ENCODE results near the gene PTPRN2. TPM values are rescaled to one million over a fixed set of nuclear protein-coding genes. Genes with fewer than 3 reads are reported as not detected.
"Not testable (repeated sequence)": the region's sequence is repeated elsewhere in the genome, so short reads cannot be mapped to it uniquely, and the experiment has no call there.

Gene PTPRN2
- total RNA-seq, 1 donor from 2014 or later: 11.4 TPM

DNA sequence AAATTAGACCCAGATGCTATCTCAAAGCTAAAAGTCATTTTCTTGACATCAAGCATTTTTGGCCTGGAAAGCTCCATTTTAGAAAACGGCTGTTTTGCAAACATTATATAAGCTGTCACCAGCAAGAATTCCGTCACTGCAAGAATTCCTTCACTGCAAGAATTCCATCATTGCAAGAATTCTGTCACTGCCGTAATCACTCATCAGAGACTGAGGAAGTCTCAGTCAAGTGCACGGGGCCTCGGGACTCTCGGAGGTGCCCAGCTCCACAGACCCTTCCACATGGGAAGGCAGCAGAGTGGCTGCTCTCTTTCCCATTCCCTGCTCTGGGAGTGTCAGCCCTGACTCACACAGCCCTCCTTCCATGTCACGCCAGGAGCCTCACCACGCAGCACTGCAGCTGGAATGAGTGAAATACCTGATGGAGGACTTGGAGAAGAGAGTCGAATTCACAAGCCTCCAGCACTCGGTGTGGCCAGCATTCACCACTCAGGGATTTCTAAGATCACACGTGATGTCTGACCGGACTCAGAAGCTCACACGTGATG lies 168.3 kb downstream of the PTPRN2 start:
- peaks cover 4% of the 10 kb centered on the region for H3K9me3 Mint-ChIP-seq (ENCODE audit: low read depth)
- H3K27ac Mint-ChIP-seq: no peak overlapping the region
- peaks cover 4% of the 10 kb centered on the region for H3K4me1 Mint-ChIP-seq (ENCODE audit: low read depth)
- H3K36me3 Mint-ChIP-seq (ENCODE audit: insufficient read depth): peaks cover 1% of the 10 kb centered on the region
- TF ChIP-seq, protein P1, sequence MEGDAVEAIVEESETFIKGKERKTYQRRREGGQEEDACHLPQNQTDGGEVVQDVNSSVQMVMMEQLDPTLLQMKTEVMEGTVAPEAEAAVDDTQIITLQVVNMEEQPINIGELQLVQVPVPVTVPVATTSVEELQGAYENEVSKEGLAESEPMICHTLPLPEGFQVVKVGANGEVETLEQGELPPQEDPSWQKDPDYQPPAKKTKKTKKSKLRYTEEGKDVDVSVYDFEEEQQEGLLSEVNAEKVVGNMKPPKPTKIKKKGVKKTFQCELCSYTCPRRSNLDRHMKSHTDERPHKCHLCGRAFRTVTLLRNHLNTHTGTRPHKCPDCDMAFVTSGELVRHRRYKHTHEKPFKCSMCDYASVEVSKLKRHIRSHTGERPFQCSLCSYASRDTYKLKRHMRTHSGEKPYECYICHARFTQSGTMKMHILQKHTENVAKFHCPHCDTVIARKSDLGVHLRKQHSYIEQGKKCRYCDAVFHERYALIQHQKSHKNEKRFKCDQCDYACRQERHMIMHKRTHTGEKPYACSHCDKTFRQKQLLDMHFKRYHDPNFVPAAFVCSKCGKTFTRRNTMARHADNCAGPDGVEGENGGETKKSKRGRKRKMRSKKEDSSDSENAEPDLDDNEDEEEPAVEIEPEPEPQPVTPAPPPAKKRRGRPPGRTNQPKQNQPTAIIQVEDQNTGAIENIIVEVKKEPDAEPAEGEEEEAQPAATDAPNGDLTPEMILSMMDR (IDR thresholded peaks at IDR 0.05; ENCODE audit: unreplicated experiment): no peak
- DNase-seq (ENCODE audit: low spot score, unreplicated experiment): no peak
- H3K27me3 Mint-ChIP-seq: no peaks in the 10 kb centered on the region
- no peak overlapping the region for H3K4me3 Mint-ChIP-seq (ENCODE audit: low read depth)

DNA sequence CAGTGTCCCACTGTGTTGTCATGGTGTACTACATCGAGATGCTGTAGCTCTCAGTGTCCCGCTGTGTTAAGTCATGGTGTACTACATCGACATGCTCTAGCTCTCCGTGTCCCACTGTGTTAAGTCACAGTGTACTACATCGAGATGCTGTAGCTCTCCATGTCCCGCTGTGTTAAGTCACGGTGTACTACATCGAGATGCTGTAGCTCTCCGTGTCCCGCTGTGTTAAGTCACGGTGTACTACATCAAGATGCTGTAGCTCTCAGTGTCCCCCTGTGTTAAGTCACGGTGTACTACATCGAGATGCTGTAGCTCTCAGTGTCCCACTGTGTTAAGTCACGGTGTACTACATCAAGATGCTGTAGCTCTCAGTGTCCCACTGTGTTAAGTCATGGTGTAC lies 169.2 kb downstream of the PTPRN2 start:
- not testable (repeated sequence) for H3K4me3 Mint-ChIP-seq (ENCODE audit: low read depth); H3K27ac Mint-ChIP-seq; H3K4me1 Mint-ChIP-seq (ENCODE audit: low read depth); H3K36me3 Mint-ChIP-seq (ENCODE audit: insufficient read depth); DNase-seq (ENCODE audit: low spot score, unreplicated experiment); H3K9me3 Mint-ChIP-seq (ENCODE audit: low read depth); H3K27me3 Mint-ChIP-seq

DNA sequence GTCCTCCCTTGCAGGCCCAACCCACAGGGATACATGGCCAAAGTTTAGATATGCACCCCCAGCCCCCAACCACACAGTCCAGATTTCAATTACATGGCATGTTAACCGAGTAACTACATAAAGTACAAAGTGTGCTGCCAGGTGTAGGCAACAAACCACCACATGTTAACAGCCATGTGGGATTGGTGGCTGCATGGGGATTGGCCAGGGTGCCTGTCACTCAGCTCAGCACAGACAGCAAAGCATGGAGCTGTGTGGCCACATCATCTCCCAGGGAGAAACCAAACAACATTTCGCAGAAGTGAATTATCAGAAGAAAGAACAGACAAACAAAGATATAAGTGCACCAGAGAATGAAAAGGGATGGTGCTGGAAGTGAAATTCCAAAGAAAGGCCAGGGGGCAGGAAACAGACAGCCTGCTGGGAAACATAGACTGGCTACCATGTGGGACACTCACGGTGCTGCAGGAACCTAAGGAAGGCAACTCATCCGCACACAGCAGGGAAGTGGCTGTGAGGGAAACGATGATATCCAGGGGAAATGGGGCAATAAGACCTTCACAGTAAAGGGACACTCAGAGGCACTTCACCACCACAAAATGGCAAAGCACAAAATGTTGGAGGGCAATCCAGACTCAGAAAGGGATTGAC lies 171.2 kb downstream of the PTPRN2 start:
- H3K9me3 Mint-ChIP-seq (ENCODE audit: low read depth): no peaks in the 10 kb centered on the region
- H3K4me1 Mint-ChIP-seq (ENCODE audit: low read depth): peaks cover 4% of the 10 kb centered on the region
- H3K4me3 Mint-ChIP-seq (ENCODE audit: low read depth): no peak overlapping the region
- peak overlapping the region; percentile 3 for H3K27ac Mint-ChIP-seq
- no peaks in the 10 kb centered on the region for H3K27me3 Mint-ChIP-seq
- H3K36me3 Mint-ChIP-seq (ENCODE audit: insufficient read depth): no peaks in the 10 kb centered on the region
- DNase-seq (ENCODE audit: low spot score, unreplicated experiment): no peak
- TF ChIP-seq, protein P1 (IDR thresholded peaks at IDR 0.05; ENCODE audit: unreplicated experiment): no peak

DNA sequence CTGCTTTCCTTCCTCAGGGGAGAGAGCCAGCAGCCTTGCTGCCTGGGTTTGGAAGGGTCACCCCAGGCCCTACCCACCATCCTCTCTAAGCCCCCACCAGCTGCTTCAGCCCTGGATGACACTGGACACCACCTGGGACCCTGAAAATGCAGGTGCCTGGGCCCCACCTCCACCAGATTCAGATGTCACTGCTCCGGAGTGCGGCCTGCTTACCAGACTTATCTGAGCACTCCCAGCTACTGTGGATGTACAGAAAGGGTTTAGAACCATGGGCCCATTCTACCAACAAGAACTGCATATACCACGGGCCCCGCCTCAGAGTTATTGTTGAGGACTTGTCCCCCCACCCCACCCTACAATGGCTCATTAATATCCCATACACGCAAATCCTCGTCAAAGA lies 172.3 kb downstream of the PTPRN2 start:
- TF ChIP-seq, protein P1 (IDR thresholded peaks at IDR 0.05; ENCODE audit: unreplicated experiment): no peak
- Mint-ChIP-seq H3K27ac (no peak overlapping the region), H3K27me3 (no peaks in the 10 kb centered on the region), H3K9me3 (ENCODE audit: low read depth) (no peaks in the 10 kb centered on the region), H3K36me3 (ENCODE audit: insufficient read depth) (no peaks in the 10 kb centered on the region), H3K4me1 (ENCODE audit: low read depth) (peaks cover 4% of the 10 kb centered on the region), H3K4me3 (ENCODE audit: low read depth) (no peak overlapping the region)
- no peak for DNase-seq (ENCODE audit: low spot score, unreplicated experiment)

DNA sequence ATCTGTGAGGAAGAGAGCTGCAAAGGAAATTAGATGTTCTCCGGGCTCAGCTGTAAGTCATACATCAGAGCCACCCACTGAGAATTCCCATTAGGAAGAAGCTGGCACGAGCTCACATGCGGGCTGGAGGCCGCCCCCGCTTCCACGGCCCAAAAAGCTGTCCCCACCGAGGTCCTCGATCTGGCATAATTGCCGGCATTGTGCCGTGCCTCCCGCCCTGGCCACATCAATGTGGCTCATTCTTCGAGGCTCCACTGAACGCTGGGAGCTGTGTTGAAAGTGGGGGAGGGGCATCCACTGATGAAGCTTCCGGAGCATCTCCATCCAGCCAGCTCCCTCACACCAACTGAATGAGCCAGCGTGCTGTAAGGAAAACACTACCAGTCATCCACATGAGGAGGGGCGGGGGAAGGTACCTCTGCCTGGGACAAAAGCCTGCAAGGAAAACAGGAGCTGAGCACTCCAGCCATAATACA lies 173.1 kb downstream of the PTPRN2 start:
- no peaks in the 10 kb centered on the region for H3K36me3 Mint-ChIP-seq (ENCODE audit: insufficient read depth)
- H3K4me3 Mint-ChIP-seq (ENCODE audit: low read depth): no peak overlapping the region
- H3K4me1 Mint-ChIP-seq (ENCODE audit: low read depth): peaks cover 4% of the 10 kb centered on the region
- TF ChIP-seq, protein P1 (IDR thresholded peaks at IDR 0.05; ENCODE audit: unreplicated experiment): no peak
- H3K27ac Mint-ChIP-seq: no peak overlapping the region
- no peaks in the 10 kb centered on the region for H3K9me3 Mint-ChIP-seq (ENCODE audit: low read depth)
- no peaks in the 10 kb centered on the region for H3K27me3 Mint-ChIP-seq
- no peak for DNase-seq (ENCODE audit: low spot score, unreplicated experiment)

DNA sequence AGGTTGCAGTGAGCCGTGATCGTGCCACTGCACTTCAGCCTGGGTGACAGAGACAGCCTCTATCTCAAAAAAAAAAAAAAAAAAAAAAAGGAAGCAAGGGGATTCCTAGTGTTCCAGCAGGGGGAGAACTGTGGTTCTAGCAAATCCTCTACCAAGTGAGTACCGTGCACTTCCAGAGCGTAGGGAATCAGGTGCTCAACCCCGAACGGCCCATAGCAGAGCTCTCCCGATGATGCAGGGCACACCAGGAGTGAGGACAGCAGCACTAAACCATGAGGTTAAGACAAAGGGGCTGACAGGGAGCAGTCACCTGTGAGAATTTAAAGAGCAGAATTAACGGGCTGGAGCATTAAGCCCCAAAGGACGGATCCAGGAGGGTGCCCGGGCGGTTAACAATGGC lies 173.6 kb downstream of the PTPRN2 start:
- TF ChIP-seq, protein P1 (IDR thresholded peaks at IDR 0.05; ENCODE audit: unreplicated experiment): no peak
- Mint-ChIP-seq H3K4me1 (ENCODE audit: low read depth) (peaks cover 4% of the 10 kb centered on the region), H3K4me3 (ENCODE audit: low read depth) (no peak overlapping the region), H3K27ac (no peak overlapping the region), H3K9me3 (ENCODE audit: low read depth) (no peaks in the 10 kb centered on the region), H3K27me3 (no peaks in the 10 kb centered on the region), H3K36me3 (ENCODE audit: insufficient read depth) (no peaks in the 10 kb centered on the region)
- DNase-seq (ENCODE audit: low spot score, unreplicated experiment): no peak
